ENCODE data around the gene MMP10.
"Not testable (repeated sequence)": the region's sequence is repeated elsewhere in the genome, so short reads cannot be mapped to it uniquely, and the experiment has no call there.

Gene MMP10

GRCh38 chr11:102783016-102783415 is 2.6 kb upstream of the MMP10 start:
- DNase-seq, result no peak

- DNase-seq, result no peak
Measured at GRCh38 chr11:102781676-102782075, 1.2 kb upstream of the MMP10 start.

- no peak for DNase-seq
Measured at GRCh38 chr11:102776454-102776853, 4.0 kb downstream of the MMP10 start.

GRCh38 chr11:102773386-102773785 is 7.0 kb downstream of the MMP10 start:
- no peak for DNase-seq

- DNase-seq, result no peak
Measured at GRCh38 chr11:102771351-102771750, 9.1 kb downstream of the MMP10 start.

- DNase-seq, result no peak
Measured at GRCh38 chr11:102770191-102770590, 10.2 kb downstream of the MMP10 start.

- no peak for DNase-seq
Measured at GRCh38 chr11:102767800-102768199, 12.6 kb downstream of the MMP10 start.

- no peak for DNase-seq
Measured at GRCh38 chr11:102763440-102763839, 17.0 kb downstream of the MMP10 start.

GRCh38 chr11:102762361-102762767 is 18.1 kb downstream of the MMP10 start:
- DNase-seq, result no peak

- DNase-seq, result no peak
Measured at GRCh38 chr11:102761646-102762238, 18.7 kb downstream of the MMP10 start.

- DNase-seq, result no peak
Measured at GRCh38 chr11:102760344-102761035, 19.9 kb downstream of the MMP10 start.

GRCh38 chr11:102757823-102758549 is 22.4 kb downstream of the MMP10 start:
- no peak for DNase-seq

GRCh38 chr11:102753267-102753666 is 27.2 kb downstream of the MMP10 start:
- no peak for DNase-seq

- no peak for DNase-seq
Measured at GRCh38 chr11:102751673-102752072, 28.8 kb downstream of the MMP10 start.

- no peak for DNase-seq
Measured at GRCh38 chr11:102749101-102749722, 31.2 kb downstream of the MMP10 start.

- DNase-seq, result not testable (repeated sequence)
Measured at GRCh38 chr11:102746746-102747578, 33.5 kb downstream of the MMP10 start.

GRCh38 chr11:102734650-102735049 is 45.8 kb downstream of the MMP10 start:
- DNase-seq, result no peak

- DNase-seq, result no peak
Measured at GRCh38 chr11:102733232-102733875, 47.1 kb downstream of the MMP10 start.

- not testable (repeated sequence) for DNase-seq
Measured at GRCh38 chr11:102730944-102731343, 49.5 kb downstream of the MMP10 start.

- no peak for DNase-seq
Measured at GRCh38 chr11:102729849-102730815, 50.3 kb downstream of the MMP10 start.

- DNase-seq, result no peak
Measured at GRCh38 chr11:102727890-102728289, 52.5 kb downstream of the MMP10 start.

All from activated T-cell treated with anti-CD3 and anti-CD28 coated beads, Interleukin-2, amount 50 U/mL, for 1 hour (primary cell).